Astrocyte of the cerebellum (primary cell): ENCODE results near the gene TP53RK.

Experiments used
- DNase-seq: peaks from one replicate; pipeline ENCODE4 v3.0.0-alpha.2; 2011; ENCODE audit warnings: low read depth
- H3K4me3 ChIP-seq: 2 replicates; pipeline ENCODE4 v1.5.1; 2011; ENCODE audit warnings: mild to moderate bottlenecking, low read depth, low read length, moderate library complexity
- in situ Hi-C: cut with HindIII; loops from 2 replicates; pipeline ENCODE4 v1.10.0; 2017; ENCODE audit warnings: low sequenced_read_pairs
- TF ChIP-seq, protein P1 (sequence below): IDR thresholded peaks from 2 replicates; pipeline ENCODE4 v1.5.1; 2012; ENCODE audit warnings: low read length, low read depth, moderate library complexity, mild to moderate bottlenecking; ENCODE audit errors: missing control alignments

The TP53RK gene

DNA sequence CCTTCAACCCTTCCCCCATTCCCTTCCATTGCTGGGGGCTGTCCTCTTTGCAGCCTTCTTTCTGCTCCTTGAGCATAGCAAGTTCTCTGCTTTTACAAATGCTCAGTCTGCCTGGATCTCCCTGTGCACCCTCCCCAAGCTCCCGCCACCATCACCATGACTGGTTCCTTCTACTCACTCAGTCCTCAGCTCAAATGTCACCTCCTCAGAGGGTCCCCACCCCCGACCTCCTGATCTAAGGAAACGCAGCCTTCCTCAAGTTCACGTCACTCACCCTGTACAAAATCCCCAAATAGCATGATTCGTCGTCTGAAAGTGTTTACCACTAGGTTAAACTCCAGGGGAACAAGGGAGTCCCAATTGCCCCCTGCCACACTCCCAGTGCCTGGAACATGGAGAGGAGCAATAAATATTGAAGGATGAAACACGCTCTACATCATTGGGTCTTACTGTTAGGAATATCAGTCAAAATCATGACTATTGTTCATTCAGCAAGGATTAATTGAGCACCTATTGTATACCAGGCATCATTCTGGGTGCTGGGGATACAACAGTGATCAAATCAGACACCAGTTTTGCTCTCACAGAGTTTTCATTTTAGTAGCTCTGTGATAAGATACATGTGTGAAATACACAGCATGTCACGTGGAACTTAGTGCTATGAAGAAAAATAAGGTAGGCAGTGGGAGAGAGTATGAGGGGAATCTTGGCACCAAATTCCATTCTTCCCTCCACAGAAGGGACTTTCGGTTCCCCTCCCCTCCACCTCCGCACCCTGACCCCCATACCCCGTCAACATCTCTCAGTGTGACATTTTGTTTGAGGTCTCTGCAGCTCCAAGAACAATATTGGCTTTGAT is 15.6 kb downstream of the TP53RK start:
- H3K4me3 ChIP-seq = no peak overlapping the region
- in situ Hi-C loops = no loop called here
- TF ChIP-seq, protein P1, sequence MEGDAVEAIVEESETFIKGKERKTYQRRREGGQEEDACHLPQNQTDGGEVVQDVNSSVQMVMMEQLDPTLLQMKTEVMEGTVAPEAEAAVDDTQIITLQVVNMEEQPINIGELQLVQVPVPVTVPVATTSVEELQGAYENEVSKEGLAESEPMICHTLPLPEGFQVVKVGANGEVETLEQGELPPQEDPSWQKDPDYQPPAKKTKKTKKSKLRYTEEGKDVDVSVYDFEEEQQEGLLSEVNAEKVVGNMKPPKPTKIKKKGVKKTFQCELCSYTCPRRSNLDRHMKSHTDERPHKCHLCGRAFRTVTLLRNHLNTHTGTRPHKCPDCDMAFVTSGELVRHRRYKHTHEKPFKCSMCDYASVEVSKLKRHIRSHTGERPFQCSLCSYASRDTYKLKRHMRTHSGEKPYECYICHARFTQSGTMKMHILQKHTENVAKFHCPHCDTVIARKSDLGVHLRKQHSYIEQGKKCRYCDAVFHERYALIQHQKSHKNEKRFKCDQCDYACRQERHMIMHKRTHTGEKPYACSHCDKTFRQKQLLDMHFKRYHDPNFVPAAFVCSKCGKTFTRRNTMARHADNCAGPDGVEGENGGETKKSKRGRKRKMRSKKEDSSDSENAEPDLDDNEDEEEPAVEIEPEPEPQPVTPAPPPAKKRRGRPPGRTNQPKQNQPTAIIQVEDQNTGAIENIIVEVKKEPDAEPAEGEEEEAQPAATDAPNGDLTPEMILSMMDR = no peak
- DNase-seq = no peak

DNA sequence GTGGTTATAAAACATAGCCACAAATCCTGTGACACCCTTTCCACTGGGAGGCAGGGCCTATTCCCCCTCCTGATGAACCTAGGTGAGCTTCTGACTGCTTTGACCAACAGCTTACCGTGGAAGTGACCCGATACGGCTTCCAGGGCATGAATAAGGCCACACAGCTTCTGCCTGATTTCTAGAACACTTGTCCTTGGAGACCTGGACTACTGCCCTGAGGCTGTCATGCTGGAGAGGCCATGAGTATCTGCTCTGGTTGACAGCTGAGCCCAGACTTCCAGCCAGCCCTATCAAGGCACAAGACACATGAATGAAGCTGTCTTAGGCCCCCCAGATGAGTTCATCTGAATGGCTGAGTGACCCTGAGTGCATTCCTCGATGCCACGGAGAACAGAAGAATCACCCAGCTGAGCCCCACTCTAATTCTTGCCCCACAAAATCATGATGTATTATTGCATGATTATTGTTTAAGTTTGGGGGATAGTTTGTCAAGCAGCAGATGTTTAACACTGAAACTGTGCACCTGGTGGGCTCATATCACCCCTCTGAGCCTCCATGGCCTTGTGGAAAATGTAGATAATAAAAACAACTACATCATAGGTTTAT is 16.6 kb downstream of the TP53RK start:
- in situ Hi-C loops = no loop called here
- DNase-seq = no peak
- TF ChIP-seq, protein P1 = no peak
- no peak overlapping the region for H3K4me3 ChIP-seq

DNA sequence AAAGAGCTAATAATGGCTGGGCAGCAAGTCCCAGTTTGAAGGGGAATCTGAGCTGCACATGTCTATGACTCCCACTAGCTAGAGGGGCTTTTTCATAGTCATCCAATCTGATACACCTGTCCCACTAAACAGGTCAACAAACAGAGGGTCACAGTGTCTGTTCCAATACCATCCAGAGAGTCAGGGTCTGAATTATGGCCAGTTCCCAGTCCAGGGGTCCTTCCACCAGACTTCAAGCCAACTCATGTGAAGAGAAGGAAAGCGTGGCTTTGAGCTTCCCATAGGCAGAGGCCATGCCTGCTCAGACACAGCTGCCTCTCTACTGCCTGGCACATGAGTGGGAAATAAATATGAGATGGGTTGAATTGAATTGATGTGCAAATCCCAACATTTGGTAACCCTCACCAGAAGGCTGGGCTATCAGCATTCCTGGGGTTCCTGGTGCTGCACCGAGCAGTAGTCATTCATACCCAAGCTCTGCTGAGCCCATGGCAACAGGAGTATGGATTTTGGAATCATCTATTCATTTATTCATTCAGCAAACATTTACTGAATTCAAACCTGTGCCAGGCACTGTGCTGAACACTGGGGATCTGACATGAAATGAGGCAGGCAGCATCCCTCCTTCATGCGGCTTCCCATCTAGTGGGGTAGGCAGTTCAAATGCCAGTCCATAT is 17.2 kb downstream of the TP53RK start:
- no peak for DNase-seq
- TF ChIP-seq, protein P1 = no peak
- in situ Hi-C loops = no loop called here
- no peak overlapping the region for H3K4me3 ChIP-seq

DNA sequence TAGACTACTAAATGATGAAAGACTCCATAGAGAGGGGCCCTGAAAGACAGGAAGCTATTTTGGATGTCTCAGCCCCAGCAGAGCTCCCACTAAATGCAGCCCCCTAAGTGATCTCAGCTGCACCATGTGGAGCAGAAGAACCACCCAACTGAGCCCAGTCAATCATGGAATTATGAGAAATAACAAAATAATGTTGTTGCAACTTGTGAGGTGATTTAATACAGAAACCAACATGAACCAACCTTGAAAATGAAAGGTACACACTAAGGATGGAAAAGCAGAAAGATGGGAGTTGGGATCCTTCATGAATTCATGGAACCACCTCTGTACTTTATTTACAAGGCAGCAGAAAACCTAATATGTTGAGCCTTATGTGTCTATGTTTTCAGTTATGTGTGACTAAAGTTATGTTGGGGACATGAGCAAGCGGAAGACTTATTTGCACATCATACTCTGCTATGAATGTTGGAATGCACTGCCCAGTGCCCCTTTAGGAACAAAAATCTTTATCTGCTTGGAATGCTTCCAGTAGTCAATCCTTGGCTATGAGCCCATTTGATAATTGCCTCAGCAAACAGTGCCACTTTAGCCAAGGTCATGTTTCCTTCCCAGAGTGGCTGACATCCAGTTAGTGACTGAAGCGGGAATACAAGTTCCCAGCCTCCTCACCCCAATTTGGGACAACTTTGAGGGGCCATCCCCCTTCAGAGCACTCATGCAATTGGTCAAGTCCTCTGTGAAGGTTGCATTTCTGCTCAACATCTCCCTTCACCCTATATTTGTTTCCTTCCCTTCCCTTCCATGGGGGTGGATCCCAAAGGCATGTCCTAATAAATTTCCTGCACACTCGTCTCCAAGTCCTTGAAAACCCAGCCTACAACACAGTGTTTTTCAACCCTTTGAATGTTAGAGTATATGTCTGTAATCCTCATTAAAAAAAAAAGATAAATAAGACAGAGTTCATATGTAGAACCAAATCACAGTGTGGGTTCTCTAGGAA is 18.4 kb downstream of the TP53RK start:
- no peak for DNase-seq
- in situ Hi-C loops = no loop called here
- H3K4me3 ChIP-seq = no peak overlapping the region
- TF ChIP-seq, protein P1 = no peak

DNA sequence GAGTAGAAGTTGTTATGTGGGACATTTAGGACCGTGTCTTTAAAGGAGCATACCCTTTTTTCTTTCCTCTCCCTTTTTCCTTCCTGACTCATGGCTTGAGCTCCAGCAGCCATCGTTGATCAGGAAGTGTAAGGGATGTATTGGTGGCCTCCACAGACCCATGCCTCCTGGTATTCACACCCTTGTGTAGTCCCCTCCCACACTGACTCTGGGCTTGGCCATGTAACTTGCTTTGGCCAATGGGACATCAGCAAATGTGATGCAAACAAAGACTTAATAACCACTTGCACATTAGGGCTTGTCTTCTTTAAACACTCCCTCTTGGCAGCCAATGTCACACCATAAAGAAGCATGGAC is 19.0 kb downstream of the TP53RK start:
- no peak for DNase-seq
- TF ChIP-seq, protein P1 = no peak
- H3K4me3 ChIP-seq = no peak overlapping the region
- in situ Hi-C loops = no loop called here
